Measurements from ENCODE around the gene ARHGAP24. TPM values are rescaled to one million over a fixed set of nuclear protein-coding genes. Genes with fewer than 3 reads are reported as not detected.
"Not testable (repeated sequence)": the region's sequence is repeated elsewhere in the genome, so short reads cannot be mapped to it uniquely, and the experiment has no call there.

ARHGAP24 gene
- total and polyA plus RNA-seq, 2 donors from 2014 or later, result 78.1 to 94.7 TPM

GRCh38 chr4:85913931-85914694, 439.2 kb downstream of the ARHGAP24 start:
- no peak for TF ChIP-seq CTCF (IDR thresholded peaks at IDR 0.05; ENCODE audit: borderline replicate concordance, extremely low read depth, insufficient read depth)
- no peak for FAIRE-seq
- no peak for DNase-seq

GRCh38 chr4:85915570-85915969, 440.6 kb downstream of the ARHGAP24 start:
- H3K9ac ChIP-seq (ENCODE audit: low read length in 3 of 3); H3K4me1 ChIP-seq (ENCODE audit: control insufficient read depth in 2 of 3, insufficient read depth in 2 of 3, low read depth in 1 of 3, low read length in 3 of 3); H3K27ac ChIP-seq (ENCODE audit: low read depth in 2 of 2, low read length in 2 of 2); FAIRE-seq; H3K36me3 ChIP-seq (ENCODE audit: control insufficient read depth in 2 of 3, insufficient read depth in 3 of 3, low read length in 3 of 3); DNase-seq; H3K9me3 ChIP-seq (ENCODE audit: control insufficient read depth in 2 of 3, insufficient read depth in 1 of 3, low read length in 3 of 3); intact Hi-C loops (cut with DNase I); H3K4me3 ChIP-seq (ENCODE audit: low read length in 3 of 3); H3K27me3 ChIP-seq (ENCODE audit: control insufficient read depth, insufficient read depth, low read length): not testable (repeated sequence)

More at GRCh38 chr4:85913931-85914694, 439.2 kb downstream of the ARHGAP24 start:
- H3K9me3 ChIP-seq (ENCODE audit: control insufficient read depth in 2 of 3, insufficient read depth in 1 of 3, low read length in 3 of 3), result no peaks in the 10 kb centered on the region
- no peak overlapping the region for H3K27ac ChIP-seq (ENCODE audit: low read depth in 2 of 2, low read length in 2 of 2)
- intact Hi-C loops (cut with DNase I), result no loop called here
- H3K27me3 ChIP-seq (ENCODE audit: control insufficient read depth, insufficient read depth, low read length), result no peaks in the 10 kb centered on the region
- H3K4me1 ChIP-seq (ENCODE audit: control insufficient read depth in 2 of 3, insufficient read depth in 2 of 3, low read depth in 1 of 3, low read length in 3 of 3), result peaks cover 0 to 7% (median 4%) of the 10 kb centered on the region in 3 donors
- H3K9ac ChIP-seq (ENCODE audit: low read length in 3 of 3), result no peak overlapping the region
- no peaks in the 10 kb centered on the region for H3K36me3 ChIP-seq (ENCODE audit: control insufficient read depth in 2 of 3, insufficient read depth in 3 of 3, low read length in 3 of 3)
- H3K4me3 ChIP-seq (ENCODE audit: low read length in 3 of 3), result no peak overlapping the region

- no peak for FAIRE-seq
- H3K9ac ChIP-seq (ENCODE audit: low read length in 3 of 3), result no peak overlapping the region
Measured at GRCh38 chr4:85919200-85919887, 444.4 kb downstream of the ARHGAP24 start.

More at GRCh38 chr4:85919200-85919887, 444.4 kb downstream of the ARHGAP24 start:
- Histone ChIP-seq H3K4me1 (ENCODE audit: control insufficient read depth in 2 of 3, insufficient read depth in 2 of 3, low read depth in 1 of 3, low read length in 3 of 3) (no peaks in the 10 kb centered on the region), H3K27ac (ENCODE audit: low read depth in 2 of 2, low read length in 2 of 2) (no peak overlapping the region), H3K36me3 (ENCODE audit: control insufficient read depth in 2 of 3, insufficient read depth in 3 of 3, low read length in 3 of 3) (no peaks in the 10 kb centered on the region), H3K9me3 (ENCODE audit: control insufficient read depth in 2 of 3, insufficient read depth in 1 of 3, low read length in 3 of 3) (no peaks in the 10 kb centered on the region), H3K4me3 (ENCODE audit: low read length in 3 of 3) (no peak overlapping the region), H3K27me3 (ENCODE audit: control insufficient read depth, insufficient read depth, low read length) (no peaks in the 10 kb centered on the region)
- no peak for DNase-seq
- intact Hi-C loops (cut with DNase I), result no loop called here
- no peak for TF ChIP-seq CTCF (IDR thresholded peaks at IDR 0.05; ENCODE audit: borderline replicate concordance, extremely low read depth, insufficient read depth)
